HEK293 (cell line): ENCODE data around the gene LIN7A.

Experiments
- CTCF ChIA-PET: fragments of 350-600 bp; formaldehyde crosslinking; extraction: SDS; loops from one replicate; lab custom pipeline; 2021; ENCODE audit warnings: antibody characterized with exemption; lab: Yijun Ruan, JAX
- POLR2A ChIA-PET: fragments of 300-600 bp; formaldehyde crosslinking; extraction: SDS; loops from one replicate; lab custom pipeline; 2020; ENCODE audit warnings: antibody characterized with exemption, inconsistent platforms; lab: Yijun Ruan, JAX
- H3K27ac ChIP-seq: fragments of 200-500 bp; sonication (Bioruptor generic); 2 replicates; pipeline ENCODE4 v1.5.1; 2014; ENCODE audit warnings: low read depth, low read length, control low read depth, inconsistent platforms; ENCODE audit errors: extremely low read depth
- H3K36me3 ChIP-seq, 2 experiments: fragments of 200-500 bp in 1 of 2; sonication (Bioruptor generic) in 1 of 2; 1 replicate in 1 of 2; 2 replicates in 1 of 2; pipeline ENCODE4 v1.5.1; 2014 to 2017; ENCODE audit warnings: inconsistent platforms in 2 of 2, low read length in 2 of 2; ENCODE audit not compliant: control insufficient read depth in 2 of 2, insufficient read depth in 1 of 2
- H3K4me1 ChIP-seq: fragments of 200-500 bp; sonication (Bioruptor generic); 2 replicates; pipeline ENCODE4 v1.5.1; 2014; ENCODE audit warnings: mild to moderate bottlenecking, low read length, inconsistent platforms; ENCODE audit not compliant: control insufficient read depth, insufficient read depth
- H3K4me3 ChIP-seq: 2 replicates; pipeline ENCODE4 v1.5.1; 2011; ENCODE audit warnings: low read depth, mild to moderate bottlenecking, control low read depth, low read length, moderate library complexity
- H3K9me3 ChIP-seq: fragments of 200-500 bp; sonication (Bioruptor generic); 2 replicates; pipeline ENCODE4 v1.5.1; 2014; ENCODE audit warnings: low read depth, low read length, inconsistent platforms; ENCODE audit not compliant: control insufficient read depth, insufficient read depth
- FEZF1 ChIP-seq: fragments of 450-650 bp; formaldehyde crosslinking; IDR thresholded peaks from 2 replicates; pipeline ENCODE4 v1.5.1; 2016; ENCODE audit warnings: missing biosample characterization, missing genetic modification characterization
- GLIS1 ChIP-seq: fragments of 450-650 bp; formaldehyde crosslinking; IDR thresholded peaks from 2 replicates; pipeline ENCODE4 v1.5.1; 2016; ENCODE audit warnings: missing biosample characterization, missing genetic modification characterization
- SALL2 ChIP-seq: fragments of 450-650 bp; formaldehyde crosslinking; IDR thresholded peaks from 2 replicates; pipeline ENCODE4 v1.5.0; 2017; ENCODE audit warnings: missing biosample characterization, mild to moderate bottlenecking, missing genetic modification characterization, borderline replicate concordance
- ZNF132 ChIP-seq: fragments of 450-650 bp; formaldehyde crosslinking; IDR thresholded peaks from 2 replicates; pipeline ENCODE4 v1.5.1; 2017; ENCODE audit warnings: missing biosample characterization, missing genetic modification characterization, borderline replicate concordance
- ZNF174 ChIP-seq: fragments of 450-650 bp; formaldehyde crosslinking; IDR thresholded peaks from 2 replicates; pipeline ENCODE4 v1.5.0; 2017; ENCODE audit warnings: missing biosample characterization, mild to moderate bottlenecking, missing genetic modification characterization
- ZNF248 ChIP-seq: fragments of 450-650 bp; formaldehyde crosslinking; IDR thresholded peaks from 2 replicates; pipeline ENCODE4 v1.5.1; 2017; ENCODE audit warnings: missing biosample characterization, missing genetic modification characterization
- ZNF335 ChIP-seq: fragments of 450-650 bp; formaldehyde crosslinking; conservative IDR thresholded peaks from 2 replicates; pipeline ENCODE4 v1.5.1; 2016; ENCODE audit warnings: missing biosample characterization, missing genetic modification characterization
- ZNF510 ChIP-seq: fragments of 450-650 bp; formaldehyde crosslinking; IDR thresholded peaks from 2 replicates; pipeline ENCODE4 v1.5.1; 2018; ENCODE audit warnings: mild to moderate bottlenecking, missing genetic modification characterization, missing biosample characterization; ENCODE audit not compliant: insufficient replicate concordance
- ZNF549 ChIP-seq: fragments of 450-650 bp; IDR thresholded peaks from 2 replicates; pipeline ENCODE4 v1.5.1; 2018; ENCODE audit warnings: missing biosample characterization, missing genetic modification characterization, mild to moderate bottlenecking, inconsistent platforms, moderate library complexity
- ZXDB ChIP-seq: fragments of 450-650 bp; formaldehyde crosslinking; IDR thresholded peaks from 2 replicates; pipeline ENCODE4 v1.5.1; 2016; ENCODE audit warnings: missing biosample characterization, missing genetic modification characterization
- TF ChIP-seq, protein P1 (sequence below): fragments of 450-650 bp; formaldehyde crosslinking; IDR thresholded peaks from 2 replicates; pipeline ENCODE4 v1.5.1; 2016; ENCODE audit warnings: missing biosample characterization, missing genetic modification characterization
- TF ChIP-seq, protein P2 (sequence below): fragments of 450-650 bp; formaldehyde crosslinking; IDR thresholded peaks from 2 replicates; pipeline ENCODE4 v1.5.1; 2016; ENCODE audit warnings: missing biosample characterization, missing genetic modification characterization
- TF ChIP-seq, protein P3 (sequence below): fragments of 450-650 bp; formaldehyde crosslinking; IDR thresholded peaks from 2 replicates; pipeline ENCODE4 v1.5.1; 2016; ENCODE audit warnings: missing biosample characterization, missing genetic modification characterization
- TF ChIP-seq, protein P4 (sequence below): sonication (generic); formaldehyde crosslinking; IDR thresholded peaks from 2 replicates; pipeline ENCODE4 v1.8.1; 2022; ENCODE audit warnings: mild to moderate bottlenecking, moderate library complexity, missing genetic modification reagents
- TF ChIP-seq, protein P5 (sequence below): fragments of 450-650 bp; formaldehyde crosslinking; IDR thresholded peaks from 2 replicates; pipeline ENCODE4 v1.5.1; 2016; ENCODE audit warnings: missing biosample characterization, missing genetic modification characterization
- TF ChIP-seq, protein P6 (sequence below): fragments of 450-650 bp; formaldehyde crosslinking; IDR thresholded peaks from 2 replicates; pipeline ENCODE4 v1.5.1; 2016; ENCODE audit warnings: missing biosample characterization, missing genetic modification characterization

The LIN7A gene

DNA sequence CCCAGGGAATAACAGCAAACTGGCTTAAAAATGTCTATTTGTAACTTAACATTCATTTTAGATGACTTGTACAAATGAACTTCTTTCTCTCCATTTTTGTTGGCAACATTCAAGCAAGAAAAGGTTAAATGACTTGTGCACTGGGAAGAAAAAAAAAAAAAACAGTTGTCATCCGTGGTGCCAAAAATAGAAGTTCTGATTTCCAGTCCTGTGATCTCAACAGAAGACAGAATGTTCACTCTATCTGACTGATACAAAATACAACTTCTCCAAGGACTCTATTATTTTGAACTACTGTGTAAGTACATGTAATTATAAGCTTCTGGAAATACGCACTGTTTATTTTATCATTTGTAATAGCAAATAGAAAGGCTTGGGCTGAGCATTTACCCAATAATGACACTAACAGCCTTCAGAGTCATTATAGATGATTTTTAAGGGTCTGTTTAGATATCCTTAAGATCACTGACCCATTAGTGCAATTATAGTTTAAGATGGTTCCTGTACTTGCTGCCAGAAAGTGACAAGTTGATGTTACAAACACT is 59.9 kb downstream of the LIN7A start (continued):
- TF ChIP-seq, protein P1, sequence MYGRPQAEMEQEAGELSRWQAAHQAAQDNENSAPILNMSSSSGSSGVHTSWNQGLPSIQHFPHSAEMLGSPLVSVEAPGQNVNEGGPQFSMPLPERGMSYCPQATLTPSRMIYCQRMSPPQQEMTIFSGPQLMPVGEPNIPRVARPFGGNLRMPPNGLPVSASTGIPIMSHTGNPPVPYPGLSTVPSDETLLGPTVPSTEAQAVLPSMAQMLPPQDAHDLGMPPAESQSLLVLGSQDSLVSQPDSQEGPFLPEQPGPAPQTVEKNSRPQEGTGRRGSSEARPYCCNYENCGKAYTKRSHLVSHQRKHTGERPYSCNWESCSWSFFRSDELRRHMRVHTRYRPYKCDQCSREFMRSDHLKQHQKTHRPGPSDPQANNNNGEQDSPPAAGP (tag by site-specific recombination): no peak
- TF ChIP-seq ZXDB: no peak
- TF ChIP-seq, protein P2, sequence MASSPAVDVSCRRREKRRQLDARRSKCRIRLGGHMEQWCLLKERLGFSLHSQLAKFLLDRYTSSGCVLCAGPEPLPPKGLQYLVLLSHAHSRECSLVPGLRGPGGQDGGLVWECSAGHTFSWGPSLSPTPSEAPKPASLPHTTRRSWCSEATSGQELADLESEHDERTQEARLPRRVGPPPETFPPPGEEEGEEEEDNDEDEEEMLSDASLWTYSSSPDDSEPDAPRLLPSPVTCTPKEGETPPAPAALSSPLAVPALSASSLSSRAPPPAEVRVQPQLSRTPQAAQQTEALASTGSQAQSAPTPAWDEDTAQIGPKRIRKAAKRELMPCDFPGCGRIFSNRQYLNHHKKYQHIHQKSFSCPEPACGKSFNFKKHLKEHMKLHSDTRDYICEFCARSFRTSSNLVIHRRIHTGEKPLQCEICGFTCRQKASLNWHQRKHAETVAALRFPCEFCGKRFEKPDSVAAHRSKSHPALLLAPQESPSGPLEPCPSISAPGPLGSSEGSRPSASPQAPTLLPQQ (tag by site-specific recombination): no peak
- TF ChIP-seq, all 188 proteins: peak for 0

DNA sequence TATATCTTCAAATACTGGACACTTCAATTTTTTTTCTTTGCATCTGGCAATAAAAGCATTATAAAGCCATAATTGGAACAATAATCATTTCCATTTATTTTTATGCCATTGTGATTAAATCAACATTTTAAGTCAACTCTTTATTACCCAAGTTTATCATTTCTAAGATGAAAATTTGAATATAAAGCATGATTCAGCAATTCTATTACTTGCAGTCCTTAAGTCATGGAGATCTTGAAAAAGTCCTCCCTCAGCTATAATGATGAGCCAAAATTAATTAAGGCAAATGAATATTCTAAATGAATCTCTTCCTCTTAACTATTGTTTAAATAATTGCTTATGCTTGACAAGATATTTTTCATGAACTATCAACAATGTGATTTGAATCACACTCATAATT is 65.7 kb downstream of the LIN7A start:
- Histone ChIP-seq H3K4me1 (no peaks in the 10 kb centered on the region), H3K9me3 (no peaks in the 10 kb centered on the region), H3K4me3 (no peak overlapping the region), H3K27ac (no peak overlapping the region), H3K36me3 (no peaks in the 10 kb centered on the region)
- CTCF ChIA-PET: interaction anchor here (0.6 kb wide), 1 partner anchor 328 kb away, joined by 3 read pairs; no protein-coding TSS in a partner anchor
- TF ChIP-seq ZNF174 (tag by site-specific recombination) (no peak), ZNF549 (no peak), FEZF1 (tag by site-specific recombination) (no peak), ZNF248 (tag by site-specific recombination) (no peak), ZNF132 (no peak), GLIS1 (tag by site-specific recombination) (no peak), SALL2 (tag by site-specific recombination) (no peak), ZNF335 (tag by site-specific recombination) (no peak)
- TF ChIP-seq, protein P3, sequence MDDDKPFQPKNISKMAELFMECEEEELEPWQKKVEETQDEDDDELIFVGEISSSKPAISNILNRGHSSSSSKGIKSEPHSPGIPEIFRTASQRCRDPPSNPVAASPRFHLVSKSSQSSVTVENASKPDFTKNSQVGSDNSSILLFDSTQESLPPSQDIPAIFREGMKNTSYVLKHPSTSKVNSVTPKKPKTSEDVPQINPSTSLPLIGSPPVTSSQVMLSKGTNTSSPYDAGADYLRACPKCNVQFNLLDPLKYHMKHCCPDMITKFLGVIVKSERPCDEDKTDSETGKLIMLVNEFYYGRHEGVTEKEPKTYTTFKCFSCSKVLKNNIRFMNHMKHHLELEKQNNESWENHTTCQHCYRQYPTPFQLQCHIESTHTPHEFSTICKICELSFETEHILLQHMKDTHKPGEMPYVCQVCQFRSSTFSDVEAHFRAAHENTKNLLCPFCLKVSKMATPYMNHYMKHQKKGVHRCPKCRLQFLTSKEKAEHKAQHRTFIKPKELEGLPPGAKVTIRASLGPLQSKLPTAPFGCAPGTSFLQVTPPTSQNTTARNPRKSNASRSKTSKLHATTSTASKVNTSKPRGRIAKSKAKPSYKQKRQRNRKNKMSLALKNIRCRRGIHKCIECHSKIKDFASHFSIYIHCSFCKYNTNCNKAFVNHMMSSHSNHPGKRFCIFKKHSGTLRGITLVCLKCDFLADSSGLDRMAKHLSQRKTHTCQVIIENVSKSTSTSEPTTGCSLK (tag by site-specific recombination): no peak
- TF ChIP-seq, protein P4, sequence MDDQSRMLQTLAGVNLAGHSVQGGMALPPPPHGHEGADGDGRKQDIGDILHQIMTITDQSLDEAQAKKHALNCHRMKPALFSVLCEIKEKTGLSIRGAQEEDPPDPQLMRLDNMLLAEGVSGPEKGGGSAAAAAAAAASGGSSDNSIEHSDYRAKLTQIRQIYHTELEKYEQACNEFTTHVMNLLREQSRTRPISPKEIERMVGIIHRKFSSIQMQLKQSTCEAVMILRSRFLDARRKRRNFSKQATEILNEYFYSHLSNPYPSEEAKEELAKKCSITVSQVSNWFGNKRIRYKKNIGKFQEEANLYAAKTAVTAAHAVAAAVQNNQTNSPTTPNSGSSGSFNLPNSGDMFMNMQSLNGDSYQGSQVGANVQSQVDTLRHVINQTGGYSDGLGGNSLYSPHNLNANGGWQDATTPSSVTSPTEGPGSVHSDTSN: no peak
- TF ChIP-seq, protein P5, sequence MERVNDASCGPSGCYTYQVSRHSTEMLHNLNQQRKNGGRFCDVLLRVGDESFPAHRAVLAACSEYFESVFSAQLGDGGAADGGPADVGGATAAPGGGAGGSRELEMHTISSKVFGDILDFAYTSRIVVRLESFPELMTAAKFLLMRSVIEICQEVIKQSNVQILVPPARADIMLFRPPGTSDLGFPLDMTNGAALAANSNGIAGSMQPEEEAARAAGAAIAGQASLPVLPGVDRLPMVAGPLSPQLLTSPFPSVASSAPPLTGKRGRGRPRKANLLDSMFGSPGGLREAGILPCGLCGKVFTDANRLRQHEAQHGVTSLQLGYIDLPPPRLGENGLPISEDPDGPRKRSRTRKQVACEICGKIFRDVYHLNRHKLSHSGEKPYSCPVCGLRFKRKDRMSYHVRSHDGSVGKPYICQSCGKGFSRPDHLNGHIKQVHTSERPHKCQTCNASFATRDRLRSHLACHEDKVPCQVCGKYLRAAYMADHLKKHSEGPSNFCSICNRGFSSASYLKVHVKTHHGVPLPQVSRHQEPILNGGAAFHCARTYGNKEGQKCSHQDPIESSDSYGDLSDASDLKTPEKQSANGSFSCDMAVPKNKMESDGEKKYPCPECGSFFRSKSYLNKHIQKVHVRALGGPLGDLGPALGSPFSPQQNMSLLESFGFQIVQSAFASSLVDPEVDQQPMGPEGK (tag by site-specific recombination): no peak
- POLR2A ChIA-PET: no interaction called here

DNA sequence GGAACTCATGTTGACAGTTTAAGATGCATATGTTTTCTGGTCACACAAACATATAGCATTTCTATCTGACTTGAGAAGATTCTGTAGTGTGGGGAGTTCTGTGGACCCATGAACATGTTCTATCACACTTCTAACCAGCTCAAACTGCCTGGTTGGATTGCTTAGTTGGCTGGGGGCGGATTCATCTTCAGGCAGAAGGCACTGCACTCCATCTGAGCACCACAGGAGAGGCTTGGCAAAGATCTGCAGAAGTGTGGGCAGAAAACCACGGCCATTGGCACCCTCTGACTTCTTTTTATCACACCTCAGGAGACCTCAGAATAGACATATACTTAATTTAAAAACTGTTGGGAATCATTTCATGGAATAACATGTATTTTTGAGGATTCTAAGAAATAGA is 68.5 kb downstream of the LIN7A start:
- ChIA-PET CTCF (no interaction called here), POLR2A (no interaction called here)
- no peak overlapping the region for H3K4me3 ChIP-seq
- no peak overlapping the region for H3K27ac ChIP-seq
- no peaks in the 10 kb centered on the region for H3K9me3 ChIP-seq
- no peaks in the 10 kb centered on the region for H3K36me3 ChIP-seq
- H3K4me1 ChIP-seq: no peaks in the 10 kb centered on the region
- no peak for TF ChIP-seq ZNF510 (tag by site-specific recombination)
- TF ChIP-seq, protein P6, sequence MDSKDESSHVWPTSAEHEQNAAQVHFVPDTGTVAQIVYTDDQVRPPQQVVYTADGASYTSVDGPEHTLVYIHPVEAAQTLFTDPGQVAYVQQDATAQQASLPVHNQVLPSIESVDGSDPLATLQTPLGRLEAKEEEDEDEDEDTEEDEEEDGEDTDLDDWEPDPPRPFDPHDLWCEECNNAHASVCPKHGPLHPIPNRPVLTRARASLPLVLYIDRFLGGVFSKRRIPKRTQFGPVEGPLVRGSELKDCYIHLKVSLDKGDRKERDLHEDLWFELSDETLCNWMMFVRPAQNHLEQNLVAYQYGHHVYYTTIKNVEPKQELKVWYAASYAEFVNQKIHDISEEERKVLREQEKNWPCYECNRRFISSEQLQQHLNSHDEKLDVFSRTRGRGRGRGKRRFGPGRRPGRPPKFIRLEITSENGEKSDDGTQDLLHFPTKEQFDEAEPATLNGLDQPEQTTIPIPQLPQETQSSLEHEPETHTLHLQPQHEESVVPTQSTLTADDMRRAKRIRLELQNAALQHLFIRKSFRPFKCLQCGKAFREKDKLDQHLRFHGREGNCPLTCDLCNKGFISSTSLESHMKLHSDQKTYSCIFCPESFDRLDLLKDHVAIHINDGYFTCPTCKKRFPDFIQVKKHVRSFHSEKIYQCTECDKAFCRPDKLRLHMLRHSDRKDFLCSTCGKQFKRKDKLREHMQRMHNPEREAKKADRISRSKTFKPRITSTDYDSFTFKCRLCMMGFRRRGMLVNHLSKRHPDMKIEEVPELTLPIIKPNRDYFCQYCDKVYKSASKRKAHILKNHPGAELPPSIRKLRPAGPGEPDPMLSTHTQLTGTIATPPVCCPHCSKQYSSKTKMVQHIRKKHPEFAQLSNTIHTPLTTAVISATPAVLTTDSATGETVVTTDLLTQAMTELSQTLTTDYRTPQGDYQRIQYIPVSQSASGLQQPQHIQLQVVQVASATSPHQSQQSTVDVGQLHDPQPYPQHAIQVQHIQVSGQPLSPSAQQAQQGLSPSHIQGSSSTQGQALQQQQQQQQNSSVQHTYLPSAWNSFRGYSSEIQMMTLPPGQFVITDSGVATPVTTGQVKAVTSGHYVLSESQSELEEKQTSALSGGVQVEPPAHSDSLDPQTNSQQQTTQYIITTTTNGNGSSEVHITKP (tag by site-specific recombination): no peak
